HG02678 (cell line): ENCODE data around the gene FES.
"Not testable (repeated sequence)": the region's sequence is repeated elsewhere in the genome, so short reads cannot be mapped to it uniquely, and the experiment has no call there.

Source experiments
- ATAC-seq: cut with Tn5 transposase; IDR thresholded peaks from one replicate; pipeline ENCODE4 v1.9.1; 2021; ENCODE audit warnings: mild to moderate bottlenecking, moderate library complexity; ENCODE audit not compliant: unreplicated experiment

FES gene

DNA sequence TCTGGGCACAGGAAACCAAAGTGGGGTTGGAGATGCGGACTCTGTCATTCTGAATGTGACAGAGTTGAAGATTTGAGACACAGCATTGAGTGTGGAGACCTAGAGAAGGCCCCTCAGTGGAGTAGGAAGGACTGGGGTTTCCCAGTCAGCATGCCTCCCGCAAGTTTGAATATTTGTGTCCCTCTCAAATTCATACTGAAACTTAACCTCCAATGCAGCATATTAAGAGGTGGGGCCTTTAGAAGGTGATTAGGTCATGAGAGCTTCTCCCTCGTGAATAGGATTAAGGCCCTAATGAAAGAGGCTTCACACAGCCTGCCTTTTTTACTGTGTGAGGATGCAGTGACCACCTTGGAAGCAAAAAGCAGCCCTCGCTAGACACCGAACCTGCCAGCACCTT, 40.1 kb downstream of the FES start:
- ATAC-seq = peak; percentile 73

DNA sequence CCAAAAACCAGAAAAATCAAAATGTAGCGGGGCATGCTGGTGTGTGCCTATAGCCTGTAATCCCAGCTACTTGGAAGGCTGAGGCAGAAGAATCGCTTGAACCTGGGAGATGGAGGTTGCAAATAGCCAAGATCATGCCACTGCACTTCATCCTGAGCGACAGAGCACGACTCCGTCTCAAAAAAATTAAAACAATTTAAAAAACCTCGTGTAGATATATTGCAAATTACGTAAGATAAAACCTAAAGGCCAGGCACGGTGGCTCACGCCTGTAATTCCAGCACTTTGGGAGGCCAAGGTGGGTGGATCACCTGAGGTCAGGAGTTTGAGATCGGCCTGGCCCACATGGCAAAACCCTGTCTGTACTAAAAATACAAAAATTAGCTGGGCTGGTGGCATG, 42.5 kb downstream of the FES start:
- not testable (repeated sequence) for ATAC-seq

DNA sequence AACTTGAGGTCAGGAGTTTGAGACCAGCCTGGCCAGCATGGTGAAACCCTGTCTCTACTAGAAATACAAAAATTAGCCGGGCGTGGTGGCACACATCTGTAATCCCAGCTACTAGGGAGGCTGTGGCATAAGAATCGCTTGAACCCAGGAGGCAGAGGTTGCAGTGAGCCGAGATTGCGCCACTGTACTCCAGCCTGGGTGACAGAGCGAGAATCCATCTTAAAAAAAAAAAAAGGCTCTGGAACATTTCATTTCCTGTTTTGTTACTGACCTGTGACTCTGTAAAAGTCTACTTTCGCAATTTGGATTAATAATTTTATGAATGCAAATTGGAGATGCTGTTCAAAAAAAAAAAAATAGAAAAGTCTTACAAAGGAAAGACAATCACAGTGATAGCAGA, 43.8 kb downstream of the FES start:
- not testable (repeated sequence) for ATAC-seq

- no peak for ATAC-seq
These were observed 45.1 kb downstream of the FES start for GRCh38 chr15:90929246-90930019.

- no peak for ATAC-seq
These were observed 46.7 kb downstream of the FES start for GRCh38 chr15:90930861-90931574.

GRCh38 chr15:90931575-90931827, 47.2 kb downstream of the FES start:
- ATAC-seq = no peak

GRCh38 chr15:90931828-90932659, 47.7 kb downstream of the FES start, which contains the start of gene HDDC3:
Gene HDDC3 (minus strand): TSS chr15:90932549. CDS start chr15:90932540, 9 bp downstream.
- ATAC-seq = peak; percentile 47

- ATAC-seq = no peak
These were observed 48.3 kb downstream of the FES start for GRCh38 chr15:90932660-90932991.

DNA sequence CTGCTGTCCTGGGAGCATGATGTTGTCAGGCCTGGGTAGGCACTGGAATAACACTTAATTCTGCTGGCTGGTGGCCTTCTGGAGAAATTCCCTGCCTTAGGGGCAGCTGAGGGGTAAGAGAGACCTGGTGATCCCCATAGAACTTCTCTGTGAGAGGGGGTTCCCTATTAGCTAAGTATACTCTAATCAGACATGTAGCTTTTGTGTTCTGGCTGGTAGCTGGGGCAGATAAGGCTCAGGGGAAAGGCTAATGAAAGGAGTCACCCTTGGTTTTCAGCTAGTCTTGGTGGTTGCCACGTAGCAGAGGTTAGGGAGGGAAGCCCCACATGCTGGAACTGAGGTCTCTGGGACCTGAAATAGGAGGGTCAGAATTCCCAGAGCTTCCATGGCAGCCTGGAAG, 49.0 kb downstream of the FES start:
- no peak for ATAC-seq

GRCh38 chr15:90934256-90934948, 50.1 kb downstream of the FES start:
- peak; percentile 31 for ATAC-seq

- ATAC-seq = peak; percentile 65
These were observed 50.8 kb downstream of the FES start, which contains the start of gene UNC45A for GRCh38 chr15:90934949-90935751. Gene UNC45A (plus strand): TSS chr15:90935285. CDS start chr15:90935325, 40 bp downstream.

GRCh38 chr15:90936823-90937222, 52.5 kb downstream of the FES start:
- ATAC-seq = no peak

DNA sequence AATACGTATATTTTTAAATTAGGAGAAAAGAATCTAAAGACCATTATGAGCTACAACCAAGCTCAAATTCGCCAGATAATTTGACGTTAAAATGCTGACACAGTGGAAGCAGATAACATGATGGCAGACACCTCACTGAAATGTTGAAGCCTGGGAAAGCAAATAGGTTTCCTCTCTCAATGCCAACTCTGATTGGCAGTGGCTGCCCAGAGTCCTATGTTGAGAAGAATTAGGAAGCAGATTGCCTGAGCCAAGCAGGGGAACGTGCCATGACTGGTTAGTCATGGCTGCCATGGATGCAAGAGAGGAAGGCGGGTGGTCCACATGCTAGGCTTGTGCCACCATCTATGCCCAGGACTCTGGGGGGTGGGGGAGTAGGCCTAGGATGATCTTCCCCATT, 54.0 kb downstream of the FES start:
- ATAC-seq = no peak

DNA sequence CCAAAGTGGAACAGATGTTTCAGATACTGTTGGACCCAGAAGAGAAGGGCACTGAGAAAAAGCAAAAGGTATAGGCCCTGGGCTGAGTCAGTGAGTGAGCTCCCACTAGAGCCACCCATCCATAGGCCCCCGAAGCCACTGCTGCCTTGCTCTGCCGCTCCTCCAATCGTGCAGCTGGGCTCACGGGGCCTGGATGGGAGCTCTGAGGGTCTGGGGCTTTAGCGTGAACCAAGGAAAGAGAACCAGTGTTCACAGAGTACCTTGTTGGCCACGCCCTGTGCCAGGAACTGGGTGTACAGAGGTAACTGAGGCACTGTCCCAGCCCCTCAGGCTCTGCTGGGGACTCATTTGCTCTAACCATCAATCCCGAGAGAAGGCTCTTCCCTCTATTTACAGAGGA, 55.5 kb downstream of the FES start:
- ATAC-seq = no peak

DNA sequence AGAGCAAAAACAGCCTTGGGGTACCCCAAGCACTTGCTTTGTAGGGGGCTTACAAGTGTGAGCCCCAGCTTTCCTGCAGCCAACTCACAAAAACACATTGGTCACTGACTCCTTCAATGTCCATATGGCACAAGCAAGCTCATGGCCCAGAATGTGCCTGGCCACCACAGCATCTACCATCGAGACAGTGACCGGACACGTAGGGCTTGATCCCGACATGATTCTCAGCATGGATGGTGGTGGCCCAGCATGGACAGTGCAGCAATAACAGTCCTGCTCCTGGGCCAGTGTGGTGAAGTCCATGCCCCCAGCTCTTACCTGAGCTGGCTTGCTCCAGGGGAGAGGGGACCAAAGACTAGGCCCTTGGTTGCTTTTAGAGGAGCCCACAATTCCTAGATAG, 56.7 kb downstream of the FES start:
- ATAC-seq = no peak

DNA sequence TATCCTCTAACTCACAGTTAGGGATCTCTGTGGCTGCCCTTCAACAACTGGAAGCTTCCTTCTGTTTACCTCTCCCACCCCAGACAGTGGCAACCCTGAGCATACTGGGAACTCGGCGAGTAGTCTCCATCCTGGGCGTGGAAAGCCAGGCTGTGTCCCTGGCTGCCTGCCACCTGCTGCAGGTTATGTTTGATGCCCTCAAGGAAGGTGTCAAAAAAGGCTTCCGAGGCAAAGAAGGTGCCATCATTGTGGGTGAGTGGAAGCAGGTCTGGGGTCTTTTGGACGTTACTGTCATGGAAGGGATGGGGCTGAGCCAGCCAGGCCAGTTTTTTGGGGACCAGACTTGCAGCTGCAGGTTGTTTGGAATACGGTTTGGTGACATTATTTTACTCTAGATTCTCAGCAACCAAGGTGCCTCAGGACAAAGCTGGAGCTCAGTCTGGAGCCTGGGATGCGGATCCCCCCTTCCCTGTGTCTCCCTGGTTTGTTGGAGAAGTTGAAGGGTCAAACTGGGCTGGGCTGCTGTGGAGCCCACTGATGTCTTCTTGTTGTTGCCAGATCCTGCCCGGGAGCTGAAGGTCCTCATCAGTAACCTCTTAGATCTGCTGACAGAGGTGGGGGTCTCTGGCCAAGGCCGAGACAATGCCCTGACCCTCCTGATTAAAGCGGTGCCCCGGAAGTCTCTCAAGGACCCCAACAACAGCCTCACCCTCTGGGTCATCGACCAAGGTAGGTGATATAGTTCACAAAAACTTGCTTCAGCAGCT, 58.2 kb downstream of the FES start:
- ATAC-seq = no peak

DNA sequence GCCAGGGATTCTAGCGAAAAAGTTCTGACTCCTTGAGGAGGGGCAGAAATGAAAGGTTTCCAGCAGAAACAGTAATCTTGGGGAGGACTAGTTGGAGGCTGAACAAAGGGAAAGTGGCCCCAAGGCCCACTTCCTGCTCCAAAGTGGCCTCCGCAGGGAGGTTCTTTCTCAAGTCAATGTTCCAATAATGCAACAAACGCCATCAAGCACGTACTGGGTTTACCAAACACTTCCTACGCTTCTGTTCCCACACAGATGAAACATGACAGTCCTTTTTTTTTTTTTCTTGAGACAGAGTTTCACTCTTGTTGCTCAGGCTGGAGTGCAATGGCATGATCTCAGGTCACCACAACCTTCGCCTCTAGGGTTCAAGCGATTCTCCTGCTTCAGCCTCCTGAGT, 60.8 kb downstream of the FES start:
- no peak for ATAC-seq
